WTC11 (cell line): ENCODE measurements around the gene PTPRH.

ENCODE experiments used
- ATF1 ChIP-seq: sonication (generic); formaldehyde crosslinking; IDR thresholded peaks from 2 replicates; pipeline ENCODE4 v1.8.1; 2023; ENCODE audit warnings: mild to moderate bottlenecking, moderate library complexity, missing genetic modification reagents
- NR2C2 ChIP-seq: sonication (generic); formaldehyde crosslinking; IDR thresholded peaks from 2 replicates; pipeline ENCODE4 v1.8.0; 2022; ENCODE audit warnings: mild to moderate bottlenecking, missing genetic modification reagents
- TEAD4 ChIP-seq: sonication (generic); formaldehyde crosslinking; IDR thresholded peaks from 2 replicates; pipeline ENCODE4 v1.8.0; 2022; ENCODE audit warnings: mild to moderate bottlenecking, missing genetic modification reagents
- TF ChIP-seq, protein P1 (sequence below): fragments of 200-600 bp; IDR thresholded peaks from 2 replicates; pipeline ENCODE4 v1.8.0; 2022; ENCODE audit warnings: antibody characterized with exemption
- TF ChIP-seq, protein P2 (sequence below): sonication (generic); formaldehyde crosslinking; IDR thresholded peaks from 2 replicates; pipeline ENCODE4 v1.8.0; 2022; ENCODE audit warnings: mild to moderate bottlenecking, missing genetic modification reagents

DNA sequence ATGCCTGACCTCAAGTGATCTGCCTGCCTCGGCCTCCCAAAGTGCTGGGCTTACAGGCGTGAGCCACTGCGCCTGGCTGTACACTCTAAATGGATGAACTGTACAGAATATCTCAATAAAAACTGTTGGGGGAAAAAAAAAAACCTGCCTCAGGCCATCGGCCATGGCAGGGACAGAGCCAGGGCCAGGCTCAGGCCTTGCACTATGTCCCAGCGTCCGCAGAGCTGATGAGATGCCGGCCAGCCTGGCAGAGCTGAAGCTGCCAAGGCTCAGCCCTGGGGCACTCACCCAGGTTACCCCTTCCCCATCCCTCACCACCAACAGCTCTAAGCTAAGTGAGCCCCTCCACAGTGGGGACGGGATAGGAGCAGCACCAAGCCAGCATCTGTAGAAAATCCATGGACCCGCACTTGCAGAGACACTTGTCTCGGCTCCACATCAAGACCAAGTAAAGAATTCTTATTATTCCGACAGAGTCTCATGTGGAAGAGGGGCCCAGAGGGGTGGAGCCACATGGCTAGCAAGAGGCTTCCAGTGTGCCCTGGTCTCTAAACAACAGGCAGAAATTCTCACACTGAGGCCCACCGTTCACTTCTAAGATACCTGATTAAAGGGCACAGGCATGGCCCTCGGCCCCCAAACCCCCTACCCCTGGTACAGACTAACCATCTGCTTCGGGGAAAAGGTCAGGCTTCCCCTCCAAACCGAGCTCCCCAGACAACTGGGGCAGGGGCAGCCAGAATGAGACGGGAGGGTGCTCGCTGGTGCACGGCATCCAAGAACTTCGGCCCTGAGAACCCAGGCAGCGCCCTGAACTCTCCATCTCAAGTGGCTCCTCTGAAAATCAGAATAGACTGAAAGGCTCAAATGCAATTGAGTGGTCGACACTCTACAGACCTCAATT lies 43.7 kb upstream of the PTPRH start:
- TF ChIP-seq, protein P1, sequence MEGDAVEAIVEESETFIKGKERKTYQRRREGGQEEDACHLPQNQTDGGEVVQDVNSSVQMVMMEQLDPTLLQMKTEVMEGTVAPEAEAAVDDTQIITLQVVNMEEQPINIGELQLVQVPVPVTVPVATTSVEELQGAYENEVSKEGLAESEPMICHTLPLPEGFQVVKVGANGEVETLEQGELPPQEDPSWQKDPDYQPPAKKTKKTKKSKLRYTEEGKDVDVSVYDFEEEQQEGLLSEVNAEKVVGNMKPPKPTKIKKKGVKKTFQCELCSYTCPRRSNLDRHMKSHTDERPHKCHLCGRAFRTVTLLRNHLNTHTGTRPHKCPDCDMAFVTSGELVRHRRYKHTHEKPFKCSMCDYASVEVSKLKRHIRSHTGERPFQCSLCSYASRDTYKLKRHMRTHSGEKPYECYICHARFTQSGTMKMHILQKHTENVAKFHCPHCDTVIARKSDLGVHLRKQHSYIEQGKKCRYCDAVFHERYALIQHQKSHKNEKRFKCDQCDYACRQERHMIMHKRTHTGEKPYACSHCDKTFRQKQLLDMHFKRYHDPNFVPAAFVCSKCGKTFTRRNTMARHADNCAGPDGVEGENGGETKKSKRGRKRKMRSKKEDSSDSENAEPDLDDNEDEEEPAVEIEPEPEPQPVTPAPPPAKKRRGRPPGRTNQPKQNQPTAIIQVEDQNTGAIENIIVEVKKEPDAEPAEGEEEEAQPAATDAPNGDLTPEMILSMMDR = no peak
- TF ChIP-seq NR2C2 (CRISPR knock-in tag) (no peak), TEAD4 (no peak), ATF1 (CRISPR knock-in tag) (no peak)
- TF ChIP-seq, protein P2, sequence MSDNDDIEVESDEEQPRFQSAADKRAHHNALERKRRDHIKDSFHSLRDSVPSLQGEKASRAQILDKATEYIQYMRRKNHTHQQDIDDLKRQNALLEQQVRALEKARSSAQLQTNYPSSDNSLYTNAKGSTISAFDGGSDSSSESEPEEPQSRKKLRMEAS (CRISPR knock-in tag) = no peak
